GM21717 (cell line): ENCODE results near the gene KYNU.
"Not testable (repeated sequence)": the region's sequence is repeated elsewhere in the genome, so short reads cannot be mapped to it uniquely, and the experiment has no call there.

ENCODE experiments used
- ATAC-seq: cut with Tn5 transposase; IDR thresholded peaks from one replicate; pipeline ENCODE4 v1.9.1; 2021; ENCODE audit warnings: mild to moderate bottlenecking, moderate library complexity; ENCODE audit not compliant: unreplicated experiment

KYNU gene

GRCh38 chr2:142870526-142870925 is 6.9 kb upstream of the KYNU start:
- ATAC-seq, result no peak

- no peak for ATAC-seq
These were observed 6.1 kb upstream of the KYNU start for GRCh38 chr2:142871396-142871795.

- no peak for ATAC-seq
These were observed 4.4 kb upstream of the KYNU start for GRCh38 chr2:142872882-142873724.

GRCh38 chr2:142873831-142874287 is 3.6 kb upstream of the KYNU start:
- ATAC-seq, result no peak

GRCh38 chr2:142874293-142874814 is 3.1 kb upstream of the KYNU start:
- peak; percentile 20 for ATAC-seq

GRCh38 chr2:142875010-142875409 is 2.5 kb upstream of the KYNU start:
- no peak for ATAC-seq

- no peak for ATAC-seq
These were observed 1.8 kb upstream of the KYNU start for GRCh38 chr2:142875652-142876051.

- no peak for ATAC-seq
These were observed 1.0 kb upstream of the KYNU start for GRCh38 chr2:142876423-142876822.

- peak; percentile 37 for ATAC-seq
These were observed 691 bp downstream of the KYNU start for GRCh38 chr2:142878031-142878678.

- ATAC-seq, result no peak
These were observed 1.7 kb downstream of the KYNU start for GRCh38 chr2:142879151-142879550.

GRCh38 chr2:142880279-142880678 is 2.8 kb downstream of the KYNU start:
- ATAC-seq, result no peak

- no peak for ATAC-seq
These were observed 4.2 kb downstream of the KYNU start for GRCh38 chr2:142881619-142882018.

- not testable (repeated sequence) for ATAC-seq
These were observed 5.0 kb downstream of the KYNU start for GRCh38 chr2:142882500-142882899.

GRCh38 chr2:142883526-142883925 is 6.1 kb downstream of the KYNU start:
- ATAC-seq, result peak; percentile 38

- ATAC-seq, result no peak
These were observed 8.1 kb downstream of the KYNU start for GRCh38 chr2:142885543-142885942.

GRCh38 chr2:142892715-142893114 is 15.3 kb downstream of the KYNU start:
- peak; percentile 100 for ATAC-seq

- ATAC-seq, result no peak
These were observed 15.8 kb downstream of the KYNU start for GRCh38 chr2:142893241-142893640.

GRCh38 chr2:142897807-142898206 is 20.3 kb downstream of the KYNU start:
- ATAC-seq, result no peak

GRCh38 chr2:142900327-142900726 is 22.9 kb downstream of the KYNU start:
- not testable (repeated sequence) for ATAC-seq

- no peak for ATAC-seq
These were observed 24.3 kb downstream of the KYNU start for GRCh38 chr2:142901780-142902179.

- ATAC-seq, result not testable (repeated sequence)
These were observed 26.3 kb downstream of the KYNU start for GRCh38 chr2:142903726-142904125.

- no peak for ATAC-seq
These were observed 30.2 kb downstream of the KYNU start for GRCh38 chr2:142907653-142908052.
